ENCODE data around the gene BCL6. TPM values are rescaled to one million over a fixed set of nuclear protein-coding genes. Genes with fewer than 3 reads are reported as not detected.

The BCL6 gene
- total RNA-seq, 1 experiment from 2014 or later: 16.4 TPM

- H3K27ac Mint-ChIP-seq (ENCODE audit: low read depth, unreplicated experiment): no peak overlapping the region
- H3K4me1 Mint-ChIP-seq (ENCODE audit: insufficient read depth, unreplicated experiment): peaks cover 7% of the 10 kb centered on the region
- no TSS peak for BruUV-seq (replicated peaks)
- H3K36me3 Mint-ChIP-seq (ENCODE audit: insufficient read depth, unreplicated experiment): peaks cover 5% of the 10 kb centered on the region
- no peak overlapping the region for H3K4me3 Mint-ChIP-seq (ENCODE audit: unreplicated experiment)
- no peak for DNase-seq (ENCODE audit: unreplicated experiment)
- H3K9me3 Mint-ChIP-seq (ENCODE audit: unreplicated experiment): no peaks in the 10 kb centered on the region
- H3K27me3 Mint-ChIP-seq (ENCODE audit: insufficient read depth, unreplicated experiment): no peaks in the 10 kb centered on the region
- intact Hi-C loops (cut with micrococcal nuclease): no loop called here
- ChIA-PET CTCF (interaction anchor here (0.6 kb wide), 2 partner anchors 12 to 37 kb away, joined by 3 to 4 read pairs; no protein-coding TSS in a partner anchor), POLR2A (no interaction called here)
- TF ChIP-seq CTCF (IDR thresholded peaks at IDR 0.05; ENCODE audit: unreplicated experiment): no peak
Observed at GRCh38 chr3:187782006-187782405, 36.7 kb upstream of the BCL6 start.

- ChIA-PET CTCF (interaction anchor here (0.6 kb wide), 1 partner anchor 1115 kb away, joined by 3 read pairs; no protein-coding TSS in a partner anchor), POLR2A (interaction anchor here (0.6 kb wide), 1 partner anchor 270 kb away, joined by 3 read pairs; no protein-coding TSS in a partner anchor)
- Mint-ChIP-seq H3K27ac (ENCODE audit: low read depth, unreplicated experiment) (no peak overlapping the region), H3K27me3 (ENCODE audit: insufficient read depth, unreplicated experiment) (no peaks in the 10 kb centered on the region), H3K36me3 (ENCODE audit: insufficient read depth, unreplicated experiment) (peaks cover 5% of the 10 kb centered on the region), H3K9me3 (ENCODE audit: unreplicated experiment) (no peaks in the 10 kb centered on the region), H3K4me3 (ENCODE audit: unreplicated experiment) (no peak overlapping the region), H3K4me1 (ENCODE audit: insufficient read depth, unreplicated experiment) (peaks cover 7% of the 10 kb centered on the region)
- no TSS peak for BruUV-seq (replicated peaks)
- intact Hi-C loops (cut with micrococcal nuclease): no loop called here
- no peak for TF ChIP-seq CTCF (IDR thresholded peaks at IDR 0.05; ENCODE audit: unreplicated experiment)
- no peak for DNase-seq (ENCODE audit: unreplicated experiment)
Observed at GRCh38 chr3:187781001-187781400, 35.7 kb upstream of the BCL6 start.

GRCh38 chr3:187778726-187779125 lies 33.5 kb upstream of the BCL6 start:
- Mint-ChIP-seq H3K4me1 (ENCODE audit: insufficient read depth, unreplicated experiment) (peaks cover 7% of the 10 kb centered on the region), H3K9me3 (ENCODE audit: unreplicated experiment) (no peaks in the 10 kb centered on the region), H3K36me3 (ENCODE audit: insufficient read depth, unreplicated experiment) (peaks cover 5% of the 10 kb centered on the region), H3K4me3 (ENCODE audit: unreplicated experiment) (no peak overlapping the region), H3K27me3 (ENCODE audit: insufficient read depth, unreplicated experiment) (no peaks in the 10 kb centered on the region), H3K27ac (ENCODE audit: low read depth, unreplicated experiment) (no peak overlapping the region)
- intact Hi-C loops (cut with micrococcal nuclease): no loop called here
- ChIA-PET CTCF (no interaction called here), POLR2A (no interaction called here)
- BruUV-seq (replicated peaks): no TSS peak
- no peak for TF ChIP-seq CTCF (IDR thresholded peaks at IDR 0.05; ENCODE audit: unreplicated experiment)
- no peak for DNase-seq (ENCODE audit: unreplicated experiment)

- no TSS peak for BruUV-seq (replicated peaks)
- intact Hi-C loops (cut with micrococcal nuclease): no loop called here
- ChIA-PET POLR2A (interaction anchor here (0.7 to 1.0 kb wide), 3 partner anchors 9 to 31 kb away, joined by 3 to 4 read pairs (median 3); no protein-coding TSS in a partner anchor), CTCF (no interaction called here)
- Mint-ChIP-seq H3K27me3 (ENCODE audit: insufficient read depth, unreplicated experiment) (no peaks in the 10 kb centered on the region), H3K4me3 (ENCODE audit: unreplicated experiment) (no peak overlapping the region), H3K36me3 (ENCODE audit: insufficient read depth, unreplicated experiment) (peaks cover 5% of the 10 kb centered on the region), H3K27ac (ENCODE audit: low read depth, unreplicated experiment) (peak overlapping the region; percentile 31), H3K4me1 (ENCODE audit: insufficient read depth, unreplicated experiment) (peaks cover 7% of the 10 kb centered on the region), H3K9me3 (ENCODE audit: unreplicated experiment) (no peaks in the 10 kb centered on the region)
- no peak for TF ChIP-seq CTCF (IDR thresholded peaks at IDR 0.05; ENCODE audit: unreplicated experiment)
- no peak for DNase-seq (ENCODE audit: unreplicated experiment)
Observed at GRCh38 chr3:187777331-187777941, 32.2 kb upstream of the BCL6 start.
